HepG2 (cell line): ENCODE measurements around the gene BLCAP. TPM values are rescaled to one million over a fixed set of nuclear protein-coding genes. Genes with fewer than 3 reads are reported as not detected.

Experiments
- ATAC-seq: fragments of 200-7000 bp; cut with Tn5 transposase; 3 replicates; pipeline ENCODE4 v1.9.1; 2020; ENCODE audit warnings: mild to moderate bottlenecking, moderate library complexity
- BruUV-seq: library from RNA; stranded (reverse); fragments of 400-500 nt; replicated peaks from 2 replicates; lab custom pipeline; 2021; lab: Mats Ljungman, UMichigan
- CTCF ChIA-PET: fragments of 300-600 bp; formaldehyde crosslinking; extraction: SDS; loops from one replicate; lab custom pipeline; 2021; ENCODE audit warnings: low total read pairs, inconsistent platforms, low intra/inter-chr PET ratio; lab: Yijun Ruan, JAX
- POLR2A ChIA-PET: fragments of 350-600 bp; sonication (Branson Sonifier 250); formaldehyde crosslinking; loops from one replicate; lab custom pipeline; 2020; ENCODE audit warnings: antibody characterized with exemption, inconsistent platforms; lab: Yijun Ruan, JAX
- DNase-seq: peaks from one replicate; pipeline ENCODE4 v3.0.0-alpha.2; 2015; ENCODE audit warnings: low spot score
- FAIRE-seq: peaks from 3 replicates; lab custom pipeline; 2011; peaks lifted over from hg19 to GRCh38; lab: Jason Lieb, UNC
- H2AFZ ChIP-seq: one replicate; pipeline ENCODE4 v1.6.1; 2011; ENCODE audit warnings: low read length, inconsistent platforms
- H3K27ac ChIP-seq: fragments of 300-600 bp; 3 replicates; pipeline ENCODE4 v1.8.0; 2011; ENCODE audit warnings: mixed run types, mild to moderate bottlenecking, mixed read lengths, low read length, inconsistent platforms; ENCODE audit not compliant: insufficient read depth; ENCODE audit errors: extremely low read length
- H3K27me3 ChIP-seq, 2 experiments: fragments of 200-600 bp in 1 of 2; 2 replicates in 1 of 2; 3 replicates in 1 of 2; pipeline versions ENCODE4 v1.6.0 to v1.8.0; 2011; ENCODE audit warnings: low read length in 2 of 2, mild to moderate bottlenecking in 2 of 2, moderate library complexity in 2 of 2, inconsistent platforms in 1 of 2; ENCODE audit not compliant: insufficient read depth in 2 of 2, control insufficient read depth in 1 of 2
- H3K36me3 ChIP-seq, 2 experiments: fragments of 200-600 bp in 1 of 2; replicated peaks in 1 of 2; 2 replicates in 1 of 2; 3 replicates in 1 of 2; pipeline versions ENCODE4 v1.5.1 to v1.8.0; 2011; ENCODE audit warnings: low read length in 2 of 2, inconsistent platforms in 1 of 2; ENCODE audit not compliant: insufficient read depth in 2 of 2, control insufficient read depth in 1 of 2
- H3K4me1 ChIP-seq: 2 replicates; pipeline ENCODE4 v1.5.1; 2012; ENCODE audit warnings: low read length, inconsistent platforms; ENCODE audit not compliant: insufficient read depth
- H3K4me2 ChIP-seq: 2 replicates; pipeline ENCODE4 v1.6.0; 2011; ENCODE audit warnings: low read depth, low read length, inconsistent platforms
- H3K4me3 ChIP-seq, 3 experiments: fragments of 200-600 bp in 1 of 3; sonication (generic), shearing (Covaris generic) in 1 of 3; replicated peaks in 1 of 3; 2 replicates each; pipeline ENCODE4 v1.5.1; 2011 to 2016; ENCODE audit warnings: low read length in 3 of 3, inconsistent platforms in 2 of 3, low read depth in 2 of 3, mild to moderate bottlenecking in 2 of 3, control low read depth in 1 of 3, mixed read lengths in 1 of 3; ENCODE audit not compliant: insufficient read depth in 1 of 3
- H3K79me2 ChIP-seq: one replicate; pipeline ENCODE4 v1.6.1; 2011; ENCODE audit warnings: low read length, inconsistent platforms; ENCODE audit not compliant: insufficient read depth
- H3K9ac ChIP-seq: 2 replicates; pipeline ENCODE4 v1.6.0; 2011; ENCODE audit warnings: mild to moderate bottlenecking, low read depth, low read length, inconsistent platforms; ENCODE audit not compliant: insufficient read depth
- H3K9me3 ChIP-seq: 2 replicates; pipeline ENCODE4 v1.5.1; 2012; ENCODE audit warnings: mild to moderate bottlenecking, low read length
- H4K20me1 ChIP-seq: 2 replicates; pipeline ENCODE4 v1.6.0; 2011; ENCODE audit warnings: inconsistent platforms, mild to moderate bottlenecking, low read length, moderate library complexity; ENCODE audit not compliant: insufficient read depth
- ARNTL ChIP-seq: sonication (generic); formaldehyde crosslinking; IDR thresholded peaks from 2 replicates; pipeline ENCODE4 v1.4.0; 2020; ENCODE audit warnings: mild to moderate bottlenecking, missing genetic modification reagents
- ATF1 ChIP-seq: IDR thresholded peaks from 2 replicates; pipeline ENCODE4 v1.6.1; 2016; ENCODE audit warnings: mild to moderate bottlenecking, control low read depth
- DPF2 ChIP-seq: sonication (generic); formaldehyde crosslinking; IDR thresholded peaks from 2 replicates; pipeline ENCODE4 v1.4.0; 2020; ENCODE audit warnings: mild to moderate bottlenecking, low read depth, missing genetic modification reagents, borderline replicate concordance
- ELF3 ChIP-seq: IDR thresholded peaks from 2 replicates; pipeline ENCODE4 v1.6.1; 2016; ENCODE audit warnings: missing genetic modification reagents, missing compliant biosample characterization
- FOXO4 ChIP-seq: sonication (generic); formaldehyde crosslinking; conservative IDR thresholded peaks from 2 replicates; pipeline ENCODE4 v1.8.1; 2023; ENCODE audit warnings: missing genetic modification reagents
- HNF4G ChIP-seq, 2 experiments: sonication (generic) in 1 of 2; formaldehyde crosslinking in 1 of 2; IDR thresholded peaks; 2 replicates each; pipeline versions ENCODE4 v1.4.0 to v1.6.1; 2011 to 2020; ENCODE audit warnings: borderline replicate concordance in 2 of 2, low read depth in 2 of 2, mild to moderate bottlenecking in 2 of 2, low read length in 1 of 2, missing genetic modification reagents in 1 of 2, moderate library complexity in 1 of 2
- HNRNPK ChIP-seq: fragments of 200-400 bp; formaldehyde crosslinking; IDR thresholded peaks from 2 replicates; pipeline ENCODE4 v1.6.1; 2018; ENCODE audit warnings: low read length, low read depth, moderate library complexity, mild to moderate bottlenecking; ENCODE audit not compliant: poor library complexity, severe bottlenecking
- NR3C1 ChIP-seq: sonication (generic); formaldehyde crosslinking; IDR thresholded peaks from 2 replicates; pipeline ENCODE4 v1.4.0; 2020; ENCODE audit warnings: missing genetic modification reagents
- PITX1 ChIP-seq: sonication (generic); formaldehyde crosslinking; IDR thresholded peaks from 2 replicates; pipeline ENCODE4 v1.5.1; 2020; ENCODE audit warnings: mild to moderate bottlenecking, missing genetic modification reagents
- PRPF4 ChIP-seq: fragments of 200-400 bp; formaldehyde crosslinking; IDR thresholded peaks from 2 replicates; pipeline ENCODE4 v1.6.1; 2016; ENCODE audit warnings: low read length, low read depth; ENCODE audit not compliant: poor library complexity, severe bottlenecking
- SRY ChIP-seq: sonication (generic); formaldehyde crosslinking; IDR thresholded peaks from 2 replicates; pipeline ENCODE4 v1.8.0; 2022; ENCODE audit warnings: mild to moderate bottlenecking, missing genetic modification reagents
- TBX2 ChIP-seq: sonication (generic); formaldehyde crosslinking; IDR thresholded peaks from 2 replicates; pipeline ENCODE4 v1.5.0; 2020; ENCODE audit warnings: missing genetic modification reagents, mild to moderate bottlenecking, borderline replicate concordance
- ZBTB49 ChIP-seq: sonication (generic); formaldehyde crosslinking; IDR thresholded peaks from 2 replicates; pipeline ENCODE4 v1.4.0; 2020; ENCODE audit warnings: missing genetic modification reagents, borderline replicate concordance
- ZNF558 ChIP-seq: sonication (generic); formaldehyde crosslinking; IDR thresholded peaks from 2 replicates; pipeline ENCODE4 v1.9.0; 2022; ENCODE audit warnings: mild to moderate bottlenecking, missing genetic modification reagents, borderline replicate concordance
- ZNF577 ChIP-seq: sonication (generic); formaldehyde crosslinking; IDR thresholded peaks from 2 replicates; pipeline ENCODE4 v1.4.0; 2020; ENCODE audit warnings: mild to moderate bottlenecking, low read depth, missing genetic modification reagents, borderline replicate concordance
- ZNF776 ChIP-seq: sonication (generic); formaldehyde crosslinking; IDR thresholded peaks from 2 replicates; pipeline ENCODE4 v1.4.0; 2020; ENCODE audit warnings: mild to moderate bottlenecking, missing genetic modification reagents
- ZNF816 ChIP-seq: sonication (generic); formaldehyde crosslinking; IDR thresholded peaks from 2 replicates; pipeline ENCODE4 v1.8.0; 2022; ENCODE audit warnings: missing genetic modification reagents, mild to moderate bottlenecking, borderline replicate concordance
- WGBS: methylation state at CpG from one replicate; pipeline ENCODE4 v1.1.6; 2017; ENCODE audit warnings: low lambda C conversion rate; 5-methylcytosine and 5-hydroxymethylcytosine counted together
- in situ Hi-C: cut with HindIII; loops from 2 replicates; pipeline ENCODE4 v1.10.0; 2017; ENCODE audit warnings: low pct_unique_long_range_greater_than_20kb; ENCODE audit not compliant: extremely low pct_ligation_motif_present
- intact Hi-C: fragments of 100-400 bp; cut with micrococcal nuclease; formaldehyde crosslinking; loops from one replicate; pipeline ENCODE4 v1.10.0; 2022; ENCODE audit not compliant: unreplicated experiment
- polyA plus RNA-seq, 8 experiments: library from polyadenylated mRNA; depleted of rRNA in 3 of 8; stranded (reverse) in 7 of 8; unstranded in 1 of 8; fragments of >200 nt; fragmentation: Illumina TruSeq in 4 of 8; extraction: Trizol in 4 of 8; gene quantifications; 2 replicates each; pipeline versions ENCODE4 v1.2.1 to v1.2.3, GENCODE V29; 2011 to 2016; ENCODE audit warnings: low read depth in 4 of 8, missing spikeins in 1 of 8, mixed read lengths in 1 of 8; ENCODE audit not compliant: insufficient read depth in 1 of 8
- total RNA-seq, 5 experiments: library from RNA; depleted of rRNA; stranded (reverse); fragments of >200 nt; fragmentation: Illumina TruSeq; extraction: Trizol; gene quantifications; 2 replicates each; pipeline ENCODE4 v1.2.3, GENCODE V29; 2016; ENCODE audit warnings: low read depth in 1 of 5

The BLCAP gene
- total and polyA plus RNA-seq, 2 of the 13 experiments (the other 11 are each of a cell fraction or from before 2014, with no cell fraction given): 52.4 to 86.8 TPM

- DNase-seq (no peak), FAIRE-seq (no peak), ATAC-seq (peak; percentile 6)
- 3% methylated on average over 26 of the region's 28 CpGs for WGBS
- TSS peak; percentile 71 for BruUV-seq
- H4K20me1 ChIP-seq: peaks cover 30% of the 10 kb centered on the region
- in situ Hi-C loops: loop anchor here (5.0 kb wide), 3 partner anchors 120 to 330 kb away; no protein-coding TSS in a partner anchor
- H3K27me3 ChIP-seq: no peaks in the 10 kb centered on the region; a peak in 1 of 5 replicates
- H3K9ac ChIP-seq: peak overlapping the region; percentile 97
- H3K79me2 ChIP-seq: peaks cover 54% of the 10 kb centered on the region
- peak overlapping the region; percentile 82 to 100 (median 95) for H3K4me3 ChIP-seq
- peak overlapping the region; percentile 96 for H3K27ac ChIP-seq
- peak overlapping the region; percentile 91 for H3K4me2 ChIP-seq
- peak overlapping the region; percentile 16 for H2AFZ ChIP-seq
- intact Hi-C loops: no loop called here
- peaks cover 0 to 6% of the 10 kb centered on the region in 2 experiments; a peak in 1 of 5 replicates for H3K36me3 ChIP-seq
- ChIA-PET POLR2A (interaction anchor here (0.6 to 4.7 kb wide), 21 partner anchors 9 to 617 kb away, joined by 3 to 44 read pairs (median 7); partner anchors contain the start of genes MANBAL, MROH8 and RPN2), CTCF (interaction anchor here (1.1 kb wide), 1 partner anchor 258 kb away, joined by 3 read pairs; no protein-coding TSS in a partner anchor)
- peaks cover 60% of the 10 kb centered on the region for H3K4me1 ChIP-seq
- no peaks in the 10 kb centered on the region for H3K9me3 ChIP-seq
- TF ChIP-seq HNF4G (IDR thresholded peaks at IDR 0.05; ENCODE audit: borderline replicate concordance, low read depth, low read length): no peak
- TF ChIP-seq HNF4G (CRISPR knock-in tag; IDR thresholded peaks at IDR 0.05; ENCODE audit: borderline replicate concordance, low read depth): 0 out of 2 replicates have a peak, but pooled peaks have one; percentile 1
- no peak for TF ChIP-seq TBX2 (CRISPR knock-in tag)
- 0 out of 2 replicates have a peak, but pooled peaks have one; percentile 82 for TF ChIP-seq NR3C1 (CRISPR knock-in tag)
- TF ChIP-seq ARNTL: no peak
- peak; percentile 81; the same call in 1 of the 2 replicates for TF ChIP-seq ZBTB49 (CRISPR knock-in tag)
- TF ChIP-seq ZNF577 (CRISPR knock-in tag): peak; percentile 79; the same call in 1 of the 2 replicates
- TF ChIP-seq ZNF558 (CRISPR knock-in tag): 0 out of 2 replicates have a peak, but pooled peaks have one; percentile 21
- TF ChIP-seq ATF1: no peak
- peak; percentile 30 for TF ChIP-seq HNRNPK
- 0 out of 2 replicates have a peak, but pooled peaks have one; percentile 16 for TF ChIP-seq DPF2 (CRISPR knock-in tag)
- TF ChIP-seq PITX1: 0 out of 2 replicates have a peak, but pooled peaks have one; percentile 3
- 0 out of 2 replicates have a peak, but pooled peaks have one; percentile 18 for TF ChIP-seq ZNF776 (CRISPR knock-in tag)
- no peak for TF ChIP-seq PRPF4
- 0 out of 2 replicates have a peak, but pooled peaks have one; percentile 9 for TF ChIP-seq ELF3 (CRISPR knock-in tag)
- TF ChIP-seq SRY (CRISPR knock-in tag): no peak
- TF ChIP-seq FOXO4 (CRISPR knock-in tag): 0 out of 2 replicates have a peak, but pooled peaks have one; percentile 81
- peak; percentile 16; the same call in 1 of the 2 replicates for TF ChIP-seq ZNF816 (CRISPR knock-in tag)
Measured at GRCh38 chr20:37526839-37527637, 638 bp downstream of the BLCAP start.
